ENCODE measurements around the gene GRM1. TPM values are rescaled to one million over a fixed set of nuclear protein-coding genes. Genes with fewer than 3 reads are reported as not detected.

Gene GRM1
- total RNA-seq, 1 donor from 2014 or later: 0.79 TPM

- no peaks in the 10 kb centered on the region for H3K9me3 ChIP-seq (ENCODE audit: low read depth)
- no peaks in the 10 kb centered on the region for H3K36me3 ChIP-seq
- no peak overlapping the region for H3K9ac ChIP-seq
- H4K20me1 ChIP-seq (ENCODE audit: low read depth): no peaks in the 10 kb centered on the region
- no peaks in the 10 kb centered on the region for H3K27me3 ChIP-seq
- H3K4me3 ChIP-seq: no peak overlapping the region
- Mint-ChIP-seq H3K4me3 (no peak overlapping the region), H3K9me3 (no peaks in the 10 kb centered on the region), H3K27me3 (ENCODE audit: insufficient read depth, low read depth) (no peaks in the 10 kb centered on the region), H3K36me3 (no peaks in the 10 kb centered on the region), H3K27ac (peak overlapping the region; percentile 44), H3K4me1 (peaks cover 14% of the 10 kb centered on the region)
- no peaks in the 10 kb centered on the region for H3F3A ChIP-seq (ENCODE audit: low read depth)
- DNase-seq (ENCODE audit: low spot score): no peak
- no peaks in the 10 kb centered on the region for H3K79me2 ChIP-seq (ENCODE audit: low read depth)
- no peak for TF ChIP-seq CTCF (IDR thresholded peaks at IDR 0.05)
- no peak for TF ChIP-seq EZH2phosphoT487 (IDR thresholded peaks at IDR 0.05)
- TF ChIP-seq EZH2 (IDR thresholded peaks at IDR 0.05): no peak
- no peak overlapping the region for H3K27ac ChIP-seq
- H2AFZ ChIP-seq (replicated peaks): no peak overlapping the region
- H3K4me1 ChIP-seq: no peaks in the 10 kb centered on the region
- H3K4me2 ChIP-seq: no peak overlapping the region
Measured at GRCh38 chr6:146210406-146211083, 181.7 kb downstream of the GRM1 start.

GRCh38 chr6:146211646-146212045 is 182.8 kb downstream of the GRM1 start:
- Histone ChIP-seq H3K9ac (no peak overlapping the region), H3K27me3 (no peaks in the 10 kb centered on the region), H3K79me2 (ENCODE audit: low read depth) (no peaks in the 10 kb centered on the region), H3F3A (ENCODE audit: low read depth) (no peaks in the 10 kb centered on the region), H3K4me1 (no peaks in the 10 kb centered on the region), H3K9me3 (ENCODE audit: low read depth) (no peaks in the 10 kb centered on the region), H4K20me1 (ENCODE audit: low read depth) (no peaks in the 10 kb centered on the region), H3K36me3 (no peaks in the 10 kb centered on the region), H3K4me2 (no peak overlapping the region), H3K4me3 (no peak overlapping the region), H2AFZ (replicated peaks) (no peak overlapping the region), H3K27ac (no peak overlapping the region)
- TF ChIP-seq CTCF (IDR thresholded peaks at IDR 0.05) (no peak), EZH2 (IDR thresholded peaks at IDR 0.05) (no peak), EZH2phosphoT487 (IDR thresholded peaks at IDR 0.05) (no peak)
- no peak overlapping the region for H3K4me3 Mint-ChIP-seq
- H3K9me3 Mint-ChIP-seq: no peaks in the 10 kb centered on the region
- peak overlapping the region; percentile 61 for H3K27ac Mint-ChIP-seq
- DNase-seq (ENCODE audit: low spot score): no peak
- H3K4me1 Mint-ChIP-seq: peaks cover 12% of the 10 kb centered on the region
- no peaks in the 10 kb centered on the region for H3K27me3 Mint-ChIP-seq (ENCODE audit: insufficient read depth, low read depth)
- no peaks in the 10 kb centered on the region for H3K36me3 Mint-ChIP-seq

- Mint-ChIP-seq H3K36me3 (no peaks in the 10 kb centered on the region), H3K4me3 (no peak overlapping the region), H3K9me3 (no peaks in the 10 kb centered on the region), H3K27me3 (ENCODE audit: insufficient read depth, low read depth) (no peaks in the 10 kb centered on the region), H3K27ac (no peak overlapping the region), H3K4me1 (peaks cover 12% of the 10 kb centered on the region)
- H3K36me3 ChIP-seq: no peaks in the 10 kb centered on the region
- H3K9me3 ChIP-seq (ENCODE audit: low read depth): no peaks in the 10 kb centered on the region
- TF ChIP-seq EZH2 (IDR thresholded peaks at IDR 0.05) (no peak), EZH2phosphoT487 (IDR thresholded peaks at IDR 0.05) (no peak), CTCF (IDR thresholded peaks at IDR 0.05) (no peak)
- H3K27ac ChIP-seq: no peak overlapping the region
- no peak overlapping the region for H3K4me3 ChIP-seq
- no peak overlapping the region for H3K4me2 ChIP-seq
- H3K9ac ChIP-seq: no peak overlapping the region
- H4K20me1 ChIP-seq (ENCODE audit: low read depth): no peaks in the 10 kb centered on the region
- no peaks in the 10 kb centered on the region for H3F3A ChIP-seq (ENCODE audit: low read depth)
- H3K79me2 ChIP-seq (ENCODE audit: low read depth): no peaks in the 10 kb centered on the region
- DNase-seq (ENCODE audit: low spot score): no peak
- H2AFZ ChIP-seq (replicated peaks): no peak overlapping the region
- no peaks in the 10 kb centered on the region for H3K27me3 ChIP-seq
- no peaks in the 10 kb centered on the region for H3K4me1 ChIP-seq
Measured at GRCh38 chr6:146212781-146213180, 183.9 kb downstream of the GRM1 start.

All from neural progenitor cell (in vitro differentiated cells).